H1 (cell line): Measurements from ENCODE around the gene SYVN1. TPM values are rescaled to one million over a fixed set of nuclear protein-coding genes. Genes with fewer than 3 reads are reported as not detected.

ENCODE experiments used
- CTCF ChIA-PET: fragments of 300-600 bp; sonication (Branson Sonifier 250); formaldehyde crosslinking; loops from one replicate; lab custom pipeline; 2021; ENCODE audit not compliant: partially characterized antibody; lab: Charles Lee
- POLR2A ChIA-PET: fragments of 300-600 bp; sonication (Branson Sonifier 250); formaldehyde crosslinking; loops from one replicate; lab custom pipeline; 2021; ENCODE audit warnings: inconsistent platforms; ENCODE audit not compliant: partially characterized antibody; lab: Charles Lee
- DNase-seq, 2 experiments: peaks; one replicate each; pipeline versions ENCODE4 v3.0.0 to v3.0.0-alpha.2; 2010 to 2022; ENCODE audit warnings: low spot score in 2 of 2, low read depth in 1 of 2, mixed read lengths in 1 of 2
- FAIRE-seq: peaks from 2 replicates; lab custom pipeline; 2011; peaks lifted over from hg19 to GRCh38; lab: Jason Lieb, UNC
- H2AFZ ChIP-seq: 2 replicates; pipeline ENCODE4 v1.8.1; 2012; ENCODE audit warnings: low read length, inconsistent platforms
- H2AK5ac ChIP-seq: 2 replicates; pipeline ENCODE4 v1.6.1; 2013; ENCODE audit warnings: low read depth, low read length
- H2BK120ac ChIP-seq: replicated peaks from 2 replicates; pipeline ENCODE3; 2013; ENCODE audit warnings: low read depth, low read length, inconsistent platforms
- H2BK12ac ChIP-seq: 2 replicates; pipeline ENCODE4 v1.6.1; 2013; ENCODE audit warnings: low read depth, low read length
- H2BK15ac ChIP-seq: 2 replicates; pipeline ENCODE4 v1.6.1; 2013; ENCODE audit warnings: low read length
- H2BK20ac ChIP-seq: 2 replicates; pipeline ENCODE4 v1.6.1; 2013; ENCODE audit warnings: low read length
- H2BK5ac ChIP-seq: 2 replicates; pipeline ENCODE4 v1.6.1; 2013; ENCODE audit warnings: low read depth, low read length
- H3K14ac ChIP-seq: 2 replicates; pipeline ENCODE4 v1.6.1; 2013; ENCODE audit warnings: inconsistent platforms; ENCODE audit not compliant: insufficient read length
- H3K18ac ChIP-seq: 2 replicates; pipeline ENCODE4 v1.6.1; 2013; ENCODE audit warnings: low read length; ENCODE audit errors: extremely low read depth
- H3K23ac ChIP-seq: 2 replicates; pipeline ENCODE4 v1.6.1; 2013; ENCODE audit warnings: inconsistent platforms; ENCODE audit not compliant: insufficient read length
- H3K23me2 ChIP-seq: 2 replicates; pipeline ENCODE4 v1.6.1; 2013; ENCODE audit warnings: low read depth, low read length
- H3K27ac ChIP-seq: 2 replicates; pipeline ENCODE4 v1.6.1; 2011; ENCODE audit warnings: low read depth, low read length, inconsistent platforms
- H3K27me3 ChIP-seq, 4 experiments: replicated peaks in 1 of 4; 1 replicate in 1 of 4; 2 replicates in 3 of 4; pipeline versions ENCODE4 v1.6.1 to v1.8.1; 2011 to 2013; ENCODE audit warnings: low read length in 3 of 4, mild to moderate bottlenecking in 3 of 4, inconsistent platforms in 2 of 4, mixed read lengths in 2 of 4, moderate library complexity in 1 of 4; ENCODE audit not compliant: control insufficient read depth in 3 of 4, insufficient read depth in 3 of 4; ENCODE audit errors: extremely low read depth in 1 of 4
- H3K36me3 ChIP-seq, 4 experiments: 2 replicates each; pipeline versions ENCODE4 v1.6.1 to v1.8.1; 2011 to 2013; ENCODE audit warnings: mild to moderate bottlenecking in 4 of 4, low read length in 3 of 4, moderate library complexity in 2 of 4, control low read depth in 1 of 4, inconsistent platforms in 1 of 4; ENCODE audit not compliant: insufficient read depth in 4 of 4, control insufficient read depth in 2 of 4
- H3K4ac ChIP-seq: replicated peaks from 2 replicates; pipeline ENCODE3; 2013; ENCODE audit warnings: low read length, low read depth, mixed read lengths, inconsistent platforms; ENCODE audit not compliant: insufficient read length
- H3K4me1 ChIP-seq, 4 experiments: replicated peaks in 1 of 4; 1 replicate in 1 of 4; 2 replicates in 3 of 4; pipeline versions ENCODE4 v1.6.1 to v1.8.1; 2011 to 2013; ENCODE audit warnings: low read length in 3 of 4, inconsistent platforms in 2 of 4, mixed read lengths in 1 of 4; ENCODE audit not compliant: insufficient read depth in 4 of 4, control insufficient read depth in 3 of 4
- H3K4me2 ChIP-seq, 2 experiments: 2 replicates each; pipeline versions ENCODE4 v1.6.1 to v1.8.1; 2011 to 2013; ENCODE audit warnings: low read depth in 2 of 2, low read length in 2 of 2, control low read depth in 1 of 2, inconsistent platforms in 1 of 2, mild to moderate bottlenecking in 1 of 2; ENCODE audit not compliant: insufficient read depth in 1 of 2
- H3K4me3 ChIP-seq, 4 experiments: fragments of 200-600, 300-600 bp in 1 of 4; sonication (generic), shearing (Covaris generic), sonication (Bioruptor Twin) in 1 of 4; 2 replicates each; pipeline versions ENCODE4 v1.5.1 to v1.8.1; 2011 to 2016; ENCODE audit warnings: low read length in 4 of 4, low read depth in 3 of 4, control low read depth in 2 of 4, inconsistent platforms in 2 of 4, mild to moderate bottlenecking in 2 of 4, mixed read lengths in 1 of 4, moderate library complexity in 1 of 4; ENCODE audit not compliant: insufficient read depth in 2 of 4; ENCODE audit errors: extremely low read depth in 1 of 4
- H3K56ac ChIP-seq: replicated peaks from 2 replicates; pipeline ENCODE3; 2013; ENCODE audit warnings: low read depth, mild to moderate bottlenecking, mixed read lengths, low read length, inconsistent platforms; ENCODE audit not compliant: insufficient read length
- H3K79me1 ChIP-seq: 2 replicates; pipeline ENCODE4 v1.6.1; 2013; ENCODE audit warnings: low read depth, low read length, control low read depth
- H3K79me2 ChIP-seq, 2 experiments: 2 replicates each; pipeline versions ENCODE4 v1.6.1 to v1.8.1; 2012 to 2013; ENCODE audit warnings: low read length in 2 of 2, mild to moderate bottlenecking in 2 of 2, inconsistent platforms in 1 of 2; ENCODE audit not compliant: insufficient read depth in 2 of 2, control insufficient read depth in 1 of 2
- H3K9ac ChIP-seq, 4 experiments: replicated peaks in 1 of 4; 1 replicate in 1 of 4; 2 replicates in 3 of 4; pipeline versions ENCODE4 v1.6.1 to v1.8.1; 2011 to 2013; ENCODE audit warnings: low read depth in 3 of 4, low read length in 3 of 4, control low read depth in 2 of 4, mild to moderate bottlenecking in 2 of 4, moderate library complexity in 2 of 4, inconsistent platforms in 1 of 4; ENCODE audit errors: extremely low read depth in 1 of 4
- H3K9me3 ChIP-seq, 2 experiments: 2 replicates each; pipeline versions ENCODE4 v1.6.1 to v1.8.1; 2012 to 2013; ENCODE audit warnings: mild to moderate bottlenecking in 2 of 2, moderate library complexity in 2 of 2, control low read depth in 1 of 2, inconsistent platforms in 1 of 2, low read depth in 1 of 2, low read length in 1 of 2, mixed read lengths in 1 of 2; ENCODE audit not compliant: insufficient read depth in 2 of 2
- H4K20me1 ChIP-seq, 2 experiments: replicated peaks in 1 of 2; 2 replicates each; pipeline versions ENCODE3 to v1.8.1; 2011 to 2013; ENCODE audit warnings: inconsistent platforms in 2 of 2, low read length in 2 of 2, mild to moderate bottlenecking in 1 of 2; ENCODE audit not compliant: insufficient read depth in 2 of 2, control insufficient read depth in 1 of 2
- H4K5ac ChIP-seq: 2 replicates; pipeline ENCODE4 v1.6.1; 2013; ENCODE audit warnings: low read length, low read depth, mixed read lengths, inconsistent platforms; ENCODE audit not compliant: insufficient read length
- H4K8ac ChIP-seq: 2 replicates; pipeline ENCODE4 v1.8.0; 2013; ENCODE audit warnings: mild to moderate bottlenecking, moderate library complexity, low read length, inconsistent platforms; ENCODE audit not compliant: insufficient read depth; ENCODE audit errors: extremely low read depth
- H4K91ac ChIP-seq: replicated peaks from 2 replicates; pipeline ENCODE3; 2013; ENCODE audit warnings: low read length, mixed read lengths, inconsistent platforms; ENCODE audit not compliant: insufficient read length
- BRCA1 ChIP-seq: IDR thresholded peaks from 2 replicates; pipeline ENCODE4 v1.6.1; 2012; ENCODE audit warnings: low read depth, low read length, improper control_type of control experiment
- CBX8 ChIP-seq: fragments of 300-800, 300-1000 bp; sonication (generic); IDR thresholded peaks from 2 replicates; pipeline ENCODE4 v1.7.1; 2016; ENCODE audit warnings: low read depth, low read length, borderline replicate concordance
- CTCF ChIP-seq, 3 experiments: IDR thresholded peaks; 1 replicate in 2 of 3; 2 replicates in 1 of 3; pipeline versions ENCODE4 v1.5.1 to v1.6.1; 2011; ENCODE audit warnings: low read length in 3 of 3, mild to moderate bottlenecking in 3 of 3, inconsistent platforms in 2 of 3, low read depth in 1 of 3, moderate library complexity in 1 of 3; ENCODE audit not compliant: insufficient read depth in 1 of 3; ENCODE audit errors: control extremely low read depth in 1 of 3
- GABPA ChIP-seq: IDR thresholded peaks from 2 replicates; pipeline ENCODE4 v1.6.1; 2011; ENCODE audit warnings: mild to moderate bottlenecking, low read length, moderate library complexity, borderline replicate concordance; ENCODE audit not compliant: insufficient read depth
- KDM4A ChIP-seq: IDR thresholded peaks from one replicate; pipeline ENCODE4 v1.7.1; 2012; ENCODE audit warnings: low read depth, mild to moderate bottlenecking, moderate library complexity, low read length, inconsistent platforms; ENCODE audit not compliant: severe bottlenecking
- NANOG ChIP-seq: IDR thresholded peaks from 2 replicates; pipeline ENCODE4 v1.6.1; 2011; ENCODE audit warnings: low read length, low read depth, mild to moderate bottlenecking, inconsistent platforms; ENCODE audit not compliant: insufficient read depth, poor library complexity, severe bottlenecking
- RBBP5 ChIP-seq: IDR thresholded peaks from 2 replicates; pipeline ENCODE4 v1.7.1; 2012; ENCODE audit warnings: low read depth, mild to moderate bottlenecking, inconsistent platforms, low read length, moderate library complexity, borderline replicate concordance
- SP4 ChIP-seq: IDR thresholded peaks from 2 replicates; pipeline ENCODE4 v1.6.1; 2012; ENCODE audit warnings: low read length, inconsistent platforms
- WGBS, 2 experiments: shearing (Covaris generic) in 1 of 2; methylation state at CpG; one replicate each; pipeline versions ENCODE4 v1.1.6 to v1.1.7; 2013 to 2015; ENCODE audit warnings: low lambda C conversion rate in 2 of 2, mixed read lengths in 2 of 2, inconsistent platforms in 1 of 2, low coverage in 1 of 2, missing lambda C conversion rate in 1 of 2; ENCODE audit not compliant: insufficient replicate concordance in 2 of 2, insufficient coverage in 1 of 2, insufficient read length in 1 of 2; ENCODE audit errors: extremely low coverage in 1 of 2, missing lambda C conversion rate in 1 of 2; 5-methylcytosine and 5-hydroxymethylcytosine counted together
- polyA plus RNA-seq, 7 experiments: library from polyadenylated mRNA; depleted of rRNA in 3 of 7; stranded (reverse) in 5 of 7; unstranded in 2 of 7; fragments of >200 nt in 5 of 7; fragments of 200-250 nt in 2 of 7; gene quantifications; 1 replicate in 5 of 7; 2 replicates in 1 of 7; 4 replicates in 1 of 7; pipeline versions ENCODE4 v1.2.1 to v1.2.3, GENCODE V29; 2011 to 2013; ENCODE audit warnings: missing spikeins in 2 of 7, mixed read lengths in 2 of 7
- total RNA-seq: library from RNA; stranded (reverse); fragmentation: NEBNext Ultra II Directional; extraction: Animal tissue kit (Norgen Biotek cat#: 25700); gene quantifications from 2 replicates; pipeline ENCODE4 v1.2.1, GENCODE V29; 2021

Gene SYVN1
- total and polyA plus RNA-seq, 2 of the 8 experiments (the other 6 are each of a cell fraction or from before 2014, with no cell fraction given), result 27.8 to 29.4 TPM

- FAIRE-seq, result no peak
- TF ChIP-seq GABPA, result 0 out of 2 replicates have a peak, but pooled peaks have one; percentile 49
- no peak for TF ChIP-seq SP4
- no peak for TF ChIP-seq BRCA1
- TF ChIP-seq CBX8, result no peak
- TF ChIP-seq NANOG, result no peak
- peak; percentile 19 for TF ChIP-seq KDM4A
- TF ChIP-seq CTCF (IDR thresholded peaks at IDR 0.05; ENCODE audit: control extremely low read depth in 1 of 3, insufficient read depth in 1 of 3, low read depth in 1 of 3, low read length in 3 of 3), result no peak
- 0 out of 2 replicates have a peak, but pooled peaks have one; percentile 14 for TF ChIP-seq RBBP5
Observed at GRCh38 chr11:65181569-65182257, 47.4 kb upstream of the SYVN1 start, which contains the start of gene CAPN1. CAPN1 (plus strand) TSS chr11:65181928; CDS start chr11:65182702, 774 bp downstream.

More at GRCh38 chr11:65181569-65182257, 47.4 kb upstream of the SYVN1 start, which contains the start of gene CAPN1:
- POLR2A ChIA-PET, result interaction anchor here (0.9 to 4.9 kb wide), 25 partner anchors 12 to 327 kb away, joined by 3 to 35 read pairs (median 5); partner anchors contain the start of genes FAU, MALAT1, MRPL49 and POLA2
- peak within 1 kb of the TSS; percentile 35 for H2BK120ac ChIP-seq
- H2BK12ac ChIP-seq, result peak within 1 kb of the TSS; percentile 43; the same call in 1 of the 2 replicates
- H3K23me2 ChIP-seq, result peaks cover 10% of the 10 kb centered on the region
- peak in 1 of 2 experiments; percentile 89 for DNase-seq
- H2BK15ac ChIP-seq, result peak within 1 kb of the TSS; percentile 40; the same call in 1 of the 2 replicates
- peaks cover 7 to 38% (median 26%) of the 10 kb centered on the region in 4 experiments for H3K4me1 ChIP-seq
- H2AFZ ChIP-seq, result no peak within 1 kb of the TSS; the same call in 1 of the 2 replicates
- 1% methylated on average over 20 of the region's 43 CpGs; no CpG with 5 or more reads in 1 of the 2 experiments for WGBS, 2 experiments
- peak within 1 kb of the TSS; percentile 91 for H2BK5ac ChIP-seq
- H3K4ac ChIP-seq, result no peak within 1 kb of the TSS
- CTCF ChIA-PET, result interaction anchor here (0.7 to 7.3 kb wide), 20 partner anchors 9 to 105 kb away, joined by 3 to 47 read pairs (median 4); partner anchors contain the start of genes FAU and MRPL49
- peaks cover 0 to 13% of the 10 kb centered on the region in 2 experiments; a peak in 2 of 4 replicates for H3K79me2 ChIP-seq
- peaks cover 0 to 5% of the 10 kb centered on the region in 2 experiments for H4K20me1 ChIP-seq
- peak within 1 kb of the TSS; percentile 80 for H4K5ac ChIP-seq
- no peaks in the 10 kb centered on the region for H3K9me3 ChIP-seq
- H3K79me1 ChIP-seq, result peaks cover 9% of the 10 kb centered on the region; the same call in 1 of the 2 replicates
- H3K36me3 ChIP-seq, result peaks cover 0 to 10% (median under 1%) of the 10 kb centered on the region in 4 experiments; a peak in 4 of 8 replicates
- H3K9ac ChIP-seq, result peak within 1 kb of the TSS; percentile 15 to 68 (median 49); a peak in 6 of 7 replicates
- no peaks in the 10 kb centered on the region for H3K27me3 ChIP-seq
- peak within 1 kb of the TSS; percentile 64; the same call in 1 of the 2 replicates for H3K27ac ChIP-seq
- peak within 1 kb of the TSS; percentile 73 for H3K56ac ChIP-seq
- H4K8ac ChIP-seq, result peak within 1 kb of the TSS; percentile 84
- no peak within 1 kb of the TSS for H2BK20ac ChIP-seq
- H3K23ac ChIP-seq, result no peak within 1 kb of the TSS
- peak within 1 kb of the TSS; percentile 72 to 92 for H3K4me2 ChIP-seq
- H3K14ac ChIP-seq, result no peak within 1 kb of the TSS
- peak within 1 kb of the TSS; percentile 65 to 82 (median 74) for H3K4me3 ChIP-seq
- H2AK5ac ChIP-seq, result no peak within 1 kb of the TSS
- H3K18ac ChIP-seq, result peak within 1 kb of the TSS; percentile 96
- H4K91ac ChIP-seq, result peak within 1 kb of the TSS; percentile 61
